IMR-90 (cell line): ENCODE data around the gene WNT11. TPM values are rescaled to one million over a fixed set of nuclear protein-coding genes. Genes with fewer than 3 reads are reported as not detected.

Experiments
- ATAC-seq: fragments of 200-7000 bp; cut with Tn5 transposase; 2 replicates; pipeline ENCODE4 v1.9.1; 2020; ENCODE audit warnings: low read depth, mild to moderate bottlenecking, moderate library complexity
- BruUV-seq: library from RNA; stranded (reverse); fragments of 400-500 nt; replicated peaks from 2 replicates; lab custom pipeline; 2021; lab: Mats Ljungman, UMichigan
- CTCF ChIA-PET: fragments of 300-600 bp; formaldehyde crosslinking; extraction: SDS; loops from one replicate; lab custom pipeline; 2021; ENCODE audit warnings: antibody characterized with exemption; lab: Yijun Ruan, JAX
- POLR2A ChIA-PET: fragments of 300-600 bp; sonication (Branson Sonifier 250); formaldehyde crosslinking; loops from one replicate; lab custom pipeline; 2022; ENCODE audit warnings: antibody characterized with exemption; ENCODE audit not compliant: unreplicated experiment; lab: Charles Lee
- DNase-seq: peaks from one replicate; pipeline ENCODE4 v3.0.0; 2013
- H2AFZ ChIP-seq: replicated peaks from 2 replicates; pipeline ENCODE3; 2013; ENCODE audit warnings: low read length, mild to moderate bottlenecking; ENCODE audit not compliant: poor library complexity
- H2AK5ac ChIP-seq: 2 replicates; pipeline ENCODE4 v1.6.1; 2013; ENCODE audit warnings: low read depth, low read length, inconsistent platforms
- H2AK9ac ChIP-seq: replicated peaks from 2 replicates; pipeline ENCODE3; 2013; ENCODE audit warnings: mild to moderate bottlenecking, low read depth, low read length, moderate library complexity; ENCODE audit not compliant: poor library complexity
- H2BK120ac ChIP-seq: 2 replicates; pipeline ENCODE4 v1.6.1; 2013; ENCODE audit warnings: low read depth, low read length, inconsistent platforms
- H2BK15ac ChIP-seq: 3 replicates; pipeline ENCODE4 v1.6.1; 2013; ENCODE audit warnings: low read depth, low read length, inconsistent platforms
- H2BK20ac ChIP-seq: 2 replicates; pipeline ENCODE4 v1.6.1; 2013; ENCODE audit warnings: low read depth, mild to moderate bottlenecking, inconsistent platforms, low read length, moderate library complexity
- H2BK5ac ChIP-seq: 2 replicates; pipeline ENCODE4 v1.6.1; 2013; ENCODE audit warnings: mild to moderate bottlenecking, low read depth, low read length, inconsistent platforms; ENCODE audit not compliant: poor library complexity, severe bottlenecking
- H3K14ac ChIP-seq: replicated peaks from 2 replicates; pipeline ENCODE4 v1.6.1; 2013; ENCODE audit warnings: low read depth, low read length, inconsistent platforms
- H3K18ac ChIP-seq: 2 replicates; pipeline ENCODE4 v1.6.1; 2013; ENCODE audit warnings: low read depth, low read length, control low read depth
- H3K23ac ChIP-seq: 2 replicates; pipeline ENCODE4 v1.6.1; 2013; ENCODE audit warnings: low read depth, low read length, inconsistent platforms
- H3K27ac ChIP-seq: 2 replicates; pipeline ENCODE4 v1.5.1; 2013; ENCODE audit warnings: mild to moderate bottlenecking, control low read depth, low read length; ENCODE audit not compliant: insufficient read depth
- H3K27me3 ChIP-seq: 2 replicates; pipeline ENCODE4 v1.6.1; 2013; ENCODE audit warnings: low read length; ENCODE audit not compliant: control insufficient read depth, insufficient read depth
- H3K36me3 ChIP-seq: 2 replicates; pipeline ENCODE4 v1.6.1; 2013; ENCODE audit warnings: low read length, mixed read lengths; ENCODE audit not compliant: control insufficient read depth, insufficient read depth
- H3K4ac ChIP-seq: 2 replicates; pipeline ENCODE4 v1.6.1; 2013; ENCODE audit warnings: low read depth, low read length, inconsistent platforms
- H3K4me1 ChIP-seq: 2 replicates; pipeline ENCODE4 v1.6.1; 2013; ENCODE audit warnings: low read length, mixed read lengths; ENCODE audit not compliant: control insufficient read depth, insufficient read depth
- H3K4me2 ChIP-seq: 2 replicates; pipeline ENCODE4 v1.6.1; 2013; ENCODE audit warnings: low read depth, mild to moderate bottlenecking, control low read depth, low read length, moderate library complexity
- H3K4me3 ChIP-seq: 2 replicates; pipeline ENCODE4 v1.5.1; 2013; ENCODE audit warnings: low read depth, mild to moderate bottlenecking, control low read depth, low read length, moderate library complexity; ENCODE audit not compliant: insufficient read depth
- H3K56ac ChIP-seq: 2 replicates; pipeline ENCODE4 v1.6.1; 2013; ENCODE audit warnings: low read length, inconsistent platforms; ENCODE audit not compliant: insufficient read depth; ENCODE audit errors: extremely low read depth
- H3K79me1 ChIP-seq, 2 experiments: 2 replicates each; pipeline ENCODE4 v1.6.1; 2013; ENCODE audit warnings: low read length in 2 of 2, inconsistent platforms in 1 of 2, low read depth in 1 of 2
- H3K9ac ChIP-seq: 2 replicates; pipeline ENCODE4 v1.6.1; 2013; ENCODE audit warnings: low read depth, low read length, control low read depth
- H3K9me1 ChIP-seq: 2 replicates; pipeline ENCODE4 v1.6.1; 2013; ENCODE audit warnings: low read length, inconsistent platforms; ENCODE audit not compliant: insufficient read depth
- H3K9me3 ChIP-seq: 2 replicates; pipeline ENCODE4 v1.6.1; 2013; ENCODE audit warnings: low read length; ENCODE audit not compliant: control insufficient read depth, insufficient read depth
- H4K20me1 ChIP-seq: 2 replicates; pipeline ENCODE4 v1.6.1; 2013; ENCODE audit warnings: low read length, inconsistent platforms; ENCODE audit not compliant: insufficient read depth
- H4K5ac ChIP-seq: 2 replicates; pipeline ENCODE4 v1.6.1; 2013; ENCODE audit warnings: mild to moderate bottlenecking, low read depth, low read length, control low read depth
- H4K8ac ChIP-seq, 2 experiments: 2 replicates each; pipeline ENCODE4 v1.6.1; 2013; ENCODE audit warnings: low read depth in 2 of 2, low read length in 2 of 2, control low read depth in 1 of 2, inconsistent platforms in 1 of 2
- H4K91ac ChIP-seq: 2 replicates; pipeline ENCODE4 v1.6.1; 2013; ENCODE audit warnings: low read depth, low read length, inconsistent platforms; ENCODE audit not compliant: insufficient read depth
- BHLHE40 ChIP-seq: fragments of 150-350 bp; IDR thresholded peaks from 2 replicates; pipeline ENCODE4 v1.6.1; 2016; ENCODE audit warnings: mild to moderate bottlenecking, low read depth, low read length
- CEBPB ChIP-seq: IDR thresholded peaks from 2 replicates; pipeline ENCODE4 v1.6.1; 2012; ENCODE audit warnings: low read depth, low read length, improper control_type of control experiment
- CTCF ChIP-seq: conservative IDR thresholded peaks from 2 replicates; pipeline ENCODE4 v1.5.1; 2012; ENCODE audit warnings: mild to moderate bottlenecking, low read depth, low read length, improper control_type of control experiment
- ELK1 ChIP-seq: fragments of 150-350 bp; IDR thresholded peaks from 2 replicates; pipeline ENCODE4 v1.6.1; 2016; ENCODE audit warnings: low read depth, mild to moderate bottlenecking, low read length, moderate library complexity, borderline replicate concordance
- FOS ChIP-seq: fragments of 150-350 bp; IDR thresholded peaks from 2 replicates; pipeline ENCODE4 v1.6.1; 2016; ENCODE audit warnings: low read depth, low read length
- MAFK ChIP-seq: IDR thresholded peaks from 2 replicates; pipeline ENCODE4 v1.6.1; 2012; ENCODE audit warnings: low read depth, low read length, improper control_type of control experiment
- MAZ ChIP-seq: IDR thresholded peaks from 2 replicates; pipeline ENCODE4 v1.6.1; 2012; ENCODE audit warnings: low read depth, mild to moderate bottlenecking, low read length, improper control_type of control experiment, moderate library complexity, borderline replicate concordance
- MXI1 ChIP-seq: IDR thresholded peaks from 2 replicates; pipeline ENCODE4 v1.6.1; 2012; ENCODE audit warnings: low read depth, mild to moderate bottlenecking, low read length, moderate library complexity, borderline replicate concordance
- POLR2A ChIP-seq: IDR thresholded peaks from 2 replicates; pipeline ENCODE4 v1.6.1; 2012; ENCODE audit warnings: mild to moderate bottlenecking, low read depth, low read length
- RAD21 ChIP-seq: IDR thresholded peaks from 2 replicates; pipeline ENCODE4 v1.6.1; 2012; ENCODE audit warnings: low read length, improper control_type of control experiment
- RCOR1 ChIP-seq: IDR thresholded peaks from 2 replicates; pipeline ENCODE4 v1.6.1; 2012; ENCODE audit warnings: mild to moderate bottlenecking, low read length, improper control_type of control experiment; ENCODE audit not compliant: insufficient replicate concordance
- RFX5 ChIP-seq: IDR thresholded peaks from 2 replicates; pipeline ENCODE4 v1.8.0; 2012; ENCODE audit warnings: low read depth, mild to moderate bottlenecking, low read length, moderate library complexity
- SMC3 ChIP-seq: fragments of 150-350 bp; IDR thresholded peaks from 2 replicates; pipeline ENCODE4 v1.6.1; 2016; ENCODE audit warnings: low read depth, mild to moderate bottlenecking, antibody characterized with exemption, low read length, moderate library complexity
- USF2 ChIP-seq: fragments of 150-350 bp; IDR thresholded peaks from 2 replicates; pipeline ENCODE4 v1.6.1; 2017; ENCODE audit warnings: mild to moderate bottlenecking, antibody characterized with exemption, low read length, low read depth
- WGBS, 2 experiments: methylation state at CpG; one replicate each; pipeline versions ENCODE4 v1.1.5 to v1.1.7; 2013; ENCODE audit warnings: missing lambda C conversion rate in 2 of 2; ENCODE audit not compliant: insufficient read length in 1 of 2; ENCODE audit errors: extremely low coverage in 2 of 2; 5-methylcytosine and 5-hydroxymethylcytosine counted together
- dilution Hi-C: fragments of 300-500 bp; cut with HindIII; formaldehyde crosslinking; loops from one replicate; pipeline ENCODE4 v1.14.3; 2018; ENCODE audit warnings: low sequenced_read_pairs; ENCODE audit not compliant: unreplicated experiment
- in situ Hi-C: fragments of 300-500 bp; cut with MboI; formaldehyde crosslinking; loops from 3 replicates; pipeline ENCODE4 v1.14.3; 2019; ENCODE audit warnings: low sequenced_read_pairs, inconsistent platforms, mixed read lengths
- intact Hi-C: fragments of 100-400 bp; cut with micrococcal nuclease; formaldehyde crosslinking; loops from 2 replicates; pipeline ENCODE4 v1.10.0; 2022
- polyA plus RNA-seq, 3 experiments: library from polyadenylated mRNA; depleted of rRNA; stranded (reverse); fragments of >200 nt; gene quantifications; 2 replicates each; pipeline ENCODE4 v1.2.3, GENCODE V29; 2012; ENCODE audit warnings: low replicate concordance in 1 of 3
- total RNA-seq: library from RNA; depleted of rRNA; stranded (reverse); fragments of >200 nt; gene quantifications from 2 replicates; pipeline ENCODE4 v1.2.3, GENCODE V29; 2012

Gene WNT11
- total and polyA plus RNA-seq, 2 of the 4 experiments (the other 2 are of a cell fraction), result 0.10 TPM; not detected in 1

GRCh38 chr11:76176463-76176862 is 29.8 kb downstream of the WNT11 start:
- H3K4me3 ChIP-seq, result no peak overlapping the region

More at GRCh38 chr11:76176463-76176862, 29.8 kb downstream of the WNT11 start:
- DNase-seq, result no peak
- H2BK120ac ChIP-seq, result no peak overlapping the region
- in situ Hi-C loops (no loop called here), dilution Hi-C loops (no loop called here), intact Hi-C loops (no loop called here)
- BruUV-seq, result no TSS peak
- H3K4me1 ChIP-seq, result no peaks in the 10 kb centered on the region
- no peak overlapping the region for H2BK5ac ChIP-seq
- no peak overlapping the region for H3K56ac ChIP-seq
- H4K5ac ChIP-seq, result no peak overlapping the region
- no peak overlapping the region for H3K23ac ChIP-seq
- no peak overlapping the region for H2BK20ac ChIP-seq
- ATAC-seq, result no peak
- H2BK15ac ChIP-seq, result no peak overlapping the region
- H3K36me3 ChIP-seq, result no peaks in the 10 kb centered on the region
- H3K4me2 ChIP-seq, result no peak overlapping the region
- no peak overlapping the region for H3K27ac ChIP-seq
- WGBS, 2 experiments, result no CpG with 5 or more reads among the region's 9 CpGs
- no peaks in the 10 kb centered on the region for H3K9me3 ChIP-seq
- H3K9ac ChIP-seq, result no peak overlapping the region
- H3K18ac ChIP-seq, result no peak overlapping the region
- H3K9me1 ChIP-seq, result no peaks in the 10 kb centered on the region
- no peak overlapping the region for H4K91ac ChIP-seq
- CTCF ChIA-PET, result no interaction called here
- TF ChIP-seq USF2 (no peak), SMC3 (no peak), POLR2A (no peak), CEBPB (no peak), RAD21 (no peak), BHLHE40 (no peak), MXI1 (no peak), RCOR1 (no peak), FOS (no peak), RFX5 (no peak), ELK1 (no peak), CTCF (no peak), MAZ (no peak), MAFK (no peak)
- H3K27me3 ChIP-seq, result peaks cover 34% of the 10 kb centered on the region
- H3K79me1 ChIP-seq, result no peaks in the 10 kb centered on the region
- H2AK9ac ChIP-seq, result no peak overlapping the region
- H3K14ac ChIP-seq, result no peak overlapping the region
- no peaks in the 10 kb centered on the region for H4K20me1 ChIP-seq
- POLR2A ChIA-PET, result no interaction called here
- H3K4ac ChIP-seq, result no peak overlapping the region
- no peak overlapping the region for H2AFZ ChIP-seq
- H2AK5ac ChIP-seq, result no peak overlapping the region
- no peak overlapping the region for H4K8ac ChIP-seq
